ENCODE measurements around the gene DLL1.

DNA sequence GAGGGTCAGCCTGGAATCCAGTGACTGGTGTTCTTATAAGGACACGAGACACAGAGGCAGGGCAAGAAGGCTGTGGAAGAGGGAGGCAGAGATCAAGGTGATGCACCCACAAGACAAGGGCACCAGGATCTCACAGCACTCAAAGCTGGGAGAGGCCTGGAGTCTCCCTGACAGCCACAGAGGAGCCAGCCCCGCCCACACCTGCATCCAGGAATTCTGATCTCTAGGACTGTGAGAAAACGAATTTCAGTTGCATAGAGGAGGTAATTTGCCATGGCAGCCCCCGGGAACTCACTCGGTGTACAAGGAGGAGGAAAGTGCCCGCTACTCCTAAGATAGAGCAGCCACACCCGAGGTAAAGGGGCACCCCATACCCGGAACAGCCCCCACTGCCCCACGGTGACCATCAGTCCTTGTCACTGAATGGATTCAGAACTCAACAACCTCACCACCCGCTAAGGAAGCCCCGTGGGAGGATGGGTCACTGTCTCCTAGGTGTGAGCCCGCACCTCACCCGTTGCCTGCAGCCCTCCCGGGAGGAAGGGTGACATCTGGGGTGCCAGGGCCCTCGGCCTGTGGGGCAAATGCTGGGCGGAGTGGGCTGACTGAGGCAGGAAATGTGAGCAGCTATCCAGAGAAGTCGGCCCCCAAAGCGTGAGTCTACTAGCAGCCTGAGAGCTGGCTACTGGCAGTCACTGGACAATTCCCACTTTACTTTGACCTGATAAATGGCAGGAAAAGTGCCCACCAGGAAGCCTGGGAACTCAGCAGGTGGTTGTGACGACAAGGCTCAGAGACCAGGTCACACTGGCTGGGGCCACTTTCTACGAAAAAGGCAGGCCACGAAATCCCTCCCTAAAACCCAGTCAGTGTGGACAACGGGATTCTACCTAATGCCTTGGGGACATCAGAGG is 22.4 kb downstream of the DLL1 start:
- TF ChIP-seq, protein P1, sequence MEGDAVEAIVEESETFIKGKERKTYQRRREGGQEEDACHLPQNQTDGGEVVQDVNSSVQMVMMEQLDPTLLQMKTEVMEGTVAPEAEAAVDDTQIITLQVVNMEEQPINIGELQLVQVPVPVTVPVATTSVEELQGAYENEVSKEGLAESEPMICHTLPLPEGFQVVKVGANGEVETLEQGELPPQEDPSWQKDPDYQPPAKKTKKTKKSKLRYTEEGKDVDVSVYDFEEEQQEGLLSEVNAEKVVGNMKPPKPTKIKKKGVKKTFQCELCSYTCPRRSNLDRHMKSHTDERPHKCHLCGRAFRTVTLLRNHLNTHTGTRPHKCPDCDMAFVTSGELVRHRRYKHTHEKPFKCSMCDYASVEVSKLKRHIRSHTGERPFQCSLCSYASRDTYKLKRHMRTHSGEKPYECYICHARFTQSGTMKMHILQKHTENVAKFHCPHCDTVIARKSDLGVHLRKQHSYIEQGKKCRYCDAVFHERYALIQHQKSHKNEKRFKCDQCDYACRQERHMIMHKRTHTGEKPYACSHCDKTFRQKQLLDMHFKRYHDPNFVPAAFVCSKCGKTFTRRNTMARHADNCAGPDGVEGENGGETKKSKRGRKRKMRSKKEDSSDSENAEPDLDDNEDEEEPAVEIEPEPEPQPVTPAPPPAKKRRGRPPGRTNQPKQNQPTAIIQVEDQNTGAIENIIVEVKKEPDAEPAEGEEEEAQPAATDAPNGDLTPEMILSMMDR (conservative IDR thresholded peaks at IDR 0.05 in 1 of 2, IDR thresholded peaks at IDR 0.05 in 1 of 2; ENCODE audit: extremely low read depth in 1 of 2, insufficient read depth in 1 of 2, low read depth in 1 of 2, low read length in 2 of 2), result no peak
- TF ChIP-seq EZH2 (IDR thresholded peaks at IDR 0.05; ENCODE audit: borderline replicate concordance, low read length), result no peak
